HTR-8/SVneo (cell line): ENCODE data around the gene CUL9.

Experiments used
- DNase-seq: peaks from one replicate; pipeline ENCODE4 v3.0.0; 2011; ENCODE audit warnings: low spot score, mixed read lengths; ENCODE audit not compliant: insufficient read length
- FAIRE-seq: peaks from 2 replicates; lab custom pipeline; 2011; peaks lifted over from hg19 to GRCh38; lab: Jason Lieb, UNC

Gene CUL9

DNA sequence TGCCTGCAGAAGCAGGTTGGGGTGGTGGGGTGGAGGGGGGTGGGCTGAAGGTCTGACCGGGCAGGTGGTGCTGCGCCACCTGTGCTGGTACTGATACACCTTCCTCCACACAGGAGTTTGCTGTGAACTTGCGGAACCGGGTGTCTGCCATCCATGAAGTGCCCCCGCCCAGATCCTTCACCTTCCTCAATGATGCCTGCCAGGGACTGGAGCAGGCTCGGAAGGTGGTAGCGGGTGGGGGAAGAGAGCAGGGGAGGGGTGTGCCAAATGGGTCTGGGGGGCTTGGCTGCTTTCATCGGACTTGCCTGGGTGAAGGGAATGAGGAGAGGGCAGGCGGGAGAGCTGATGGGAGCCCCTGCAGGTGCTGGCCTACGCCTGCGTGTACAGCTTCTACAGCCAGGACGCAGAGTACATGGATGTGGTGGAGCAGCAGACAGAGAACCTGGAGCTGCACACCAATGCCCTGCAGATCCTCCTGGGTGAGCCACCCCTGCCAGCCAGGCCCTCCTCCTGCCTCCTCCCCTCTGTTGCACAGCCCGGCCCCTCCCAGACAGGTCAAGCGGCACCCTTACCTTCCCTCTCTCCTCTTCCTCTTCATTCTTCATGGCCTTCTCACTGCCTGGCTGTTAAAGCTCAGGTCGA, 40.5 kb downstream of the CUL9 start:
- FAIRE-seq = no peak
- DNase-seq = no peak

DNA sequence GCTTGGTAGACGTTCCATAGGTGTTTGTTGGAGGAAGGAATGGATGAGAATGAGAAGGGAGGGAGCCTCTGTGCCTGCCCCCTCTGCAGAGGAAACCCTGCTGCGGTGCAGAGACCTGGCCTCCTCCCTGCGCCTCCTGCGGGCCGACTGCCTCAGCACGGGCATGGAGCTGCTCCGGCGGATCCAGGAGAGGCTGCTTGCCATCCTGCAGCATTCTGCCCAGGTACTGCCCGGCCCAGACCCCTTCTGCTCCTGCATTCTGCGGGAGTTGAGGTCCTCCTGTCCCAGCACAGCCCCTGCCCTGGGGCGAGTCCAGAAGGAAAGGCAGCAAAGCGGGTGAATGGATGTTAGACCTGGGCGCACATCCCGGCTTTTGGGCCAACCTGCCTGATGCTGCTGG, 41.2 kb downstream of the CUL9 start:
- DNase-seq (no peak), FAIRE-seq (no peak)

DNA sequence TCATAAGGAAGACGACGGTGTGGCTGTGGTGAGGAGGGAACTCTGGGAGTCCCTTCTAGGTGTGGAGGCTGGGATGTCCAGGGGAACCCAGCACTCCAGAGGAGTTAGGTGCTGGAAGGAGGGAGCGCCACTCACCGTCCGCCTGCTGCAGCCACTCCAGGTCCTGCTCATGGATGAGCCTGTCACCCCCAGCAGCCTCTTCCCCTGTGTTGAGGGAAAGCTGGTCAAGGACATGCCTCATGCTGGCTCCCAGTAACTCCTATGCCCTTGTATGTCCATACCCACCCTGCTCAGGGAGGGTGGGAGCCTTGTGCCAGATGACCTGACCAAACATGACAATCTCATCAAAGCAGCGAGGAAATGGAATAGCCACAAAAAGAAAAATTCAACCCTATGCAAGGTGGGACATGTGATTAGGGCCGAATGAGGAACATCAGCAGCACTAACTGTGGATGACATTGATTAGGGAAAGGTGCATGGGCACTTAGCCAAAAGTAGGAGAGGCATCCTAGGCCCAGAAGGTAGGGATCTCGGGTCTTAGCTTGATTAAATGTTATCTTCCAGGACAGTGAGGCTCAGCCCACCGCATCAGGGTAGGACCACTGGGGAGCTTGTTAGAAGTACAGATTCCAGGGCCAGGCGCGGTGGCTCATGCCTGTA, 44.3 kb downstream of the CUL9 start:
- FAIRE-seq = no peak
- DNase-seq = no peak

DNA sequence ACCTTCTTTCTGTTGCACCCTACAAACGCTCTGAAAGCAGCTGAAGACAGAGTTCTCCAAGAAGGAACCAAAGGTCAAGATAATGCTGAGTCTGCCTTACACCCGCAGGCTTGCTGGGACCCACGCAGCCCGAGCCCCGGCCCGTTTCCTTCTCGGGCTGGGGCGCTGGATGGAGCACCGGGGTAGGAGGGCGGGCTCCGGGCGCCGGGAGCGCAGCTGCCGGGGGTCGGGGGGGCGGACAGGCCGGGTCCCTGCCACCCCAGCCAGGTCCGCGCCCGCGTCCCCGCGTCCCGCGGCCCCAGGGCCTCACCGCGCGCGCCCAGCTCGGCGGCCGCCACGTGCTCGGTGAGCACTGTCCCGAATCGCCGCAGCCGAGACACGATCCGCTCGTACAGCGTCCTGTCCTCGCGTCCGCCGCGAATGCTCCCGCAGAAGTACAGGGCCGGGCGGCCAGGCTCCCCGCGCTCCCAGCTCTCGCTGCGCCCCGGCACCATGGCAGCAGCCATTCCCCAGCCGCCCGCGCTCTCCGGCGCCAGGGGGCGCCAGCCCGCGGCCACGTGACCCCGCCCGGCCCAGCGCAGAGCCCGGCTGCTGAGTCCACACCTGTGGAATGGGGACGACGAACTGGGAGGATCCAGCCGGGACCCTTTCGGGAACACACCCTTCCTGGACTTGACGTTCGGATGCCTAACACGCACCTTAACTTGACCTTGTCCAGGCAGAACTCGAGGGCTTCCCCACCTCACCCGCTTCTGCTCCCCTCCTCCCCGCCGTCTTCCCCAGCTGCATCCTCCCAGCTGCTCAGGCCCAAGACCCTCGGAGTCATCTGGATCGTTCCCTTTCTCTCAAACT, 47.2 kb downstream of the CUL9 start, which contains the start of gene DNPH1:
DNPH1 (minus strand) TSS at position 531 of the 852 bp plus-strand sequence; CDS start at position 506, 25 bp downstream.
- DNase-seq (peak; percentile 82), FAIRE-seq (peak; percentile 4)

DNA sequence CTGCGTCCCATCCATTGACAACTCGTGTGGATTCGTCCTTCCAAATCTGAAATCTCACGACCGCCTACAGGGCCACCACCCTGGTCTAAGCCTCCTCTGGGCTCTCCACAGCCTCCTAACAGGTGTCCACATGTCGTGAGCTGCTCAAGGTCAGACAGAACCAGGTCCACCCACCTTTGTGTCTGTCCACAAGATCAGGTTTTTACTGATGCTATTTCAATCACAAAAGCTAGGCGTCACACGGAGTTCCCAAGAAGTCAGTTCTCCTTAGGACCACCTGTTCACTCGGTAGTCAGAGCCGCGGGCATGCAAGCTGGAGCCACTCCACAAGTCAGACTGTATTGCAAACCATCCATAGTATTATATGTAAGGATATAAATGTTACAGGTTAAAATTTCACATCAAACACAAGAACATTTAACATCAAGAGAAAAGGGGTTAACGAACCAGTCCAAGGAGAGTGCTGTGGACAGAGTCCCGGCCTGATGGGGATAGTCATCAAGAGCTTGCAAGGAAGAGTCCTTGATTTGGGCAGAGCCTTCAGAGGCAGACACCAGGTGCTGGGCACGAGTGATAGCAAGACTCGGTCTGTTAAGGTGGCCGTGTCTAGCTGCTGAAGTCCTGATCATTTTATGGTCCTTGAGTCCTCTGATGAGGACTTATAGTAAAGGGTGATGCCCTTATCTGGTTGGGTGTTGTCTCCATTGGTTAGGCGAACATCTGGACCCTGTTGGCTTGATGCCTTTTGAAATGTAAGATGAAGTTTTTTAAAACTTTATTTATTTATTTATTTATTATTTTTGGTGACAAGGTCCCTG, 48.0 kb downstream of the CUL9 start:
- FAIRE-seq (no peak), DNase-seq (no peak)

DNA sequence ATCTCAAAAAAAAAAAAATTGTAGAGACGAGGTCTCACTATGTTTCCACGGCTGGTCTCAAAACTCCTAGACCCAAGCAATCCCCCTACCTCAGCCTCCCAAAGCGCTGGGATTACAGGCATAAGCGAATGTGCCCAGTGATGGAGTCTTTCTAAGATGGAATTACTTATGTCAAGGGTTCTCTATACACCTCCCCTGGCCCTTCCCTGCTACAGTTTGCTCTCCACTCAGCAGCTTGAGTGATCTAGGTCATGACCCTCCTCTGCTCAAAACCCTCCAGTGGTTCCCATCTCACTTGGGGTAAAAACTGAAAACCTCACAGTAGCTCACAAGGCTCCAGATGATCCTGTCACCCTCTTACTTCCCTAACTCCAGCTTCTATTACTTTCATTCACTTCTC, 49.1 kb downstream of the CUL9 start:
- no peak for FAIRE-seq
- no peak for DNase-seq

DNA sequence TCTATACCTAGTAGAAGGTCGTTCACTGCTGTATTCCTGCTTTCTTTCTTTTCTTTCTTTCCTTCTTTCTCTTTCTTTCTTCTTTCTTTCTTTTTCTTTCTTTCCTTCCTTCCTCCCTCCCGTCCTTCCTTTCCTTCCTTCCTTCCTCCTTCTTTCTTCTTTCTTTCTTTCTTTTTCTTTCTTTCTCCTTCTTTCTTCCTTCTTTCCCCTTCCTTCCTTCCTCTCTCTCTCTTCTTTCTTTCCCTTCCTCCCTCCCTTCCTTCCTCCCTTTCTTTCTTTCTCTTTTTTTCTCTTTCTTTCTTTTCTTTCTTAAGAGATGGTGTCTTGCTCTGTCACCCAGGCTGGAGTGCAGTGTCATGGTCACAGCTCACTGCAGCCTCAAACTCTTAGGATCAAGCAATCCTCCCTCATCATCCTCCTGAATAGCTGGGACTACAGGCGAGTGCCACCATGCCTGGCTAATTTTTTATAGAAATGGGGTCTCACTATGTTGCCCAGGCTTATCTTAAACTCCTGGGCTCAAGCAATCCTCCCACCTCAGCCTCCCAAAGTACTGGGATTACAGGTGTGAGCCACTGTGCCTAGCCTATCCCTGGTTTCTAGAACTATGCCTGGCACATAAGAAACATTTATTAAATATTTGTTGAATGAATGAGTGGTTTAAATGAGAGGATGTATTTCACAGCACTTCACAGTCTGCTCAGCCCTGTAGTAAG, 49.9 kb downstream of the CUL9 start:
- no peak for FAIRE-seq

DNA sequence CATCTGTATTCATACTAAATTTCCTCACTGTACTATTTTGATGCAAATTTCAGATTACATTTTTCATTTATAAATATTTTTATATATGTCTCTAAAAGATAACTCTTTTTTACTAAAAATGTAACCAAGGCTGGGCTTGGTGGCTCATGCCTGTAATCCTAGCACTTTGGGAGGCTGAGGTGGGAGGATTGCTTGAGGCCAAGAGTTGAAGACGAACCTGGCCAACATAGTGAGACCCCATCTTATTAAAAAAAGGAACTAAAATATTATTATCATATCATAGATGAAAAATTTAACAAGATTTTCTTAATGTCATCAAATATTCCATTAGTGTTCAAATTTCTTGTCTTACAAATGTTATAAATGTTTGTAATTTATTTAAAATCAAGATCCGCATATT, 53.8 kb downstream of the CUL9 start:
- FAIRE-seq (no peak), DNase-seq (no peak)

More for the DNA sequence above, 49.9 kb downstream of the CUL9 start:
- DNase-seq = no peak

DNA sequence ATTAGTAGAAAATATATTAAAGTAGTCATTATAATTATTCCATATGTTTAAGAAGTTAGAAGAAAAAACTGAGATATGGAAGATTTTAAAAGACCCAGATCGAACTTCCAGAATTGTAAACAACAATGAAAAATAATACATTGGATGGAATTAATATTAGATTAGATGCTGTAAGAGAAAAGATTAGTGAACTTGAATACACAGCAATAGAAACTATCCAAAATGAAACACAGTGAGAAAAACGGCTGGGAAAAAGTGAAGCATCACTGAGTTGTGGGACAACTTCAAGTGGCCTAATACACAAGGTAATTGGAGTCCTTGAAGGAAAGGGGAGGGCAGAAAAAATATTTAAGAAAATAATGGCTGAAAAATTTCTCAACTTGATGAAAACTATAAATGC, 57.1 kb downstream of the CUL9 start:
- DNase-seq (no peak), FAIRE-seq (no peak)

DNA sequence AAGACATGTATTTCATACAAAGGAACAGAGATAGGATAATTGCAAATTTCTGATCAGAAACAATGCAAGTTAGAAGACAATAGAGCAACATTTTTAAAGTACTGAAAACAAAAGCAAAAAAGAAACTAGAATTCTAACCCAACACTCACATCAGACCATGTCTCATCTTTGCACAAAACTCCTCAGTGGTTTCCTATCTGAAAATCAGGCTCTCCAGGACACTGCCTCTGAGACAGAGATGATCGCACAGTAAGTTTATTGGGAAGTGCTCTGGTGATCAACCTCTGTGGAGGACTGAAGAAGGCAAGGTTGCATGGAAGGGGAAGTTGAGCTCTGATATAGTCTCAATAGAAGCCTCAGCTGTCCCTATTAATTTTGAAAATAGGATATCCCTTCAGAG, 59.0 kb downstream of the CUL9 start:
- no peak for DNase-seq
- no peak for FAIRE-seq

DNA sequence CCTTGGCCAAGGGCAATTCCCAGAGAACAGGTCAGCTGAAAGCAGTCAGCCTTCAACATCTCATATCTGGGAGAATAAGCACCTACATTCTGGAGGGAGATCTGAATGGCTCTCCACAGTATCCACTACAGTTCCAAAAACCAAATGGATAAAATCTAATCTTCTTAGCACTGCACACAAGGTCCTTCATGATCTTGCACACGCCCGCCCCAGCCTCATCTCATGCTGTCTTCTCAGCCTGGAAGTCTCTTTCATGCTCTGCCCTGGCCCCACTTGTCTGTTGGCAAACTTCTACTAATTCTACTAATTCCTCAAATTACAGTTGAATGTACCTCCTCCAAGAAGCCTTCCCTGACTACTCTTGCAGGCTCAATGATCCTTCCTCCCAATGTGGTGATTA, 59.5 kb downstream of the CUL9 start:
- DNase-seq (no peak), FAIRE-seq (no peak)

DNA sequence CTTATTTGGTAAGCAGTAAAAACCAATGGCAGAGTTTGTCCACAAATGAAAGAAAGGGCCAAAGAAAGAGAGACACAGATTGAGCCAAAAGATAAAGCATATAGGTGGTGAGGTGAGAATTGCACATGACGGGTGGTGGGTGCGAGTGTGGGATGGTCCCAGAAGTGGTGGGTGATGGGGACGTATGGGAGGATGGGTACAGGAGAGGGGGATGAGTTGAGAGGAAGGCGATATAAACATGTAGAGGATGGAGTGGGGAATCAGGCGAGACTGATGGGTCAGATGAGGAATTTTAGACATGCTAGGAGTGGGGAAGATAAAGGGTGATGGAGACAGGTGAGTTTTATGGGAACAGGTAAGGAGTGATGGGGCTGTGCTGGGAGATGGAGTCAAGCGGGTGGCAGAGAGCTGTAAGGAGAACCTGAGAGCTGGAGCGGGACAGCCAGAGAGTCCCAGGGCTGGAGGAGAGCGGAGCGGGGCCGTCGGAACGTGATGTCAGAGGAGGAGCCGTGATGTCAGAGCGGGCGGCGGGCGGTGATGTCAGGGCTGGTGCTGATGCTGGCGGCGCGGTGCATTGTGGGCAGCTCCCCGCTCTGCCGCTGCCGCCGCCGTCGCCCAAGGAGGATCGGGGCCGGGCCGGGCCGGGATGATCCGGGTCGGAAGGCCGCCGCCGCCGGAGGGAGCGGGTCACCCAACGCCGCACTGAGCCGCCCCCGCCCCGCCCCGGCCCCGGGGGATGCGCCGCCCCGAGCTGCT, 61.1 kb downstream of the CUL9 start, which contains the start of gene TTBK1:
TTBK1 (plus strand) TSS at position 574 of the 756 bp plus-strand sequence. CDS start 3,180 bp downstream, outside the sequence.
- DNase-seq (no peak), FAIRE-seq (no peak)

DNA sequence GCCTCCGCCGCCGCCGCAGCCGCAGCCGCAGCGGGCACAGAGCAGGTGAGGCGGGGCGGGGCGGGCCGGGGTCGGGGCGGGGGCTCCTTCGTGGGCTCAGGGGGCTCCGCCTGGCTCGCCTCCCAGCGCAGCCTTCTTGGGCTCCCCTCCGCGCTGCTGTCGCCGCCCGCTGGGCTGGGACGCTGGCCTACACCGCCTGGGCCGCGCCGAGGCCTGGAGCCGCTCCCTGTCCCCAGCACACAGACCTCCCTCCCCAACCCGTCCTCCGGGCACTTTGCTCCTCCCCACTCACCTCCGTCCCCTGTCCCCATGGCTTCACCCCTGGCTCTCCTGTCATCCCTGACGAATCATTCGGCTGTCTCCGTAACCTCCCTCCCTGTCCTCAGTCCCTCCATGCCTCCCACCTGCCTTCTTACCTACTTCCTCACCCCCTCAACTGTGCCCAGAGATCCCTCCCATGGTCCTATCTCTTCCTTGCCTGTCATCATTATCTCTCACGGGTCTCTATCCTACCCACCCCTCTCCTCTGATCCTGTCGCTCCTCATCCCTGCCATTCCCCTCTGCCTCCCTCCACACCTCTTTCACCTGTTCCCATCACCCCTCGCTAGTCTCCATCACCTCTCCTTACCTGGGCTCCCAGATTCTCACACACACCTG, 61.8 kb downstream of the CUL9 start:
- DNase-seq (no peak), FAIRE-seq (no peak)

DNA sequence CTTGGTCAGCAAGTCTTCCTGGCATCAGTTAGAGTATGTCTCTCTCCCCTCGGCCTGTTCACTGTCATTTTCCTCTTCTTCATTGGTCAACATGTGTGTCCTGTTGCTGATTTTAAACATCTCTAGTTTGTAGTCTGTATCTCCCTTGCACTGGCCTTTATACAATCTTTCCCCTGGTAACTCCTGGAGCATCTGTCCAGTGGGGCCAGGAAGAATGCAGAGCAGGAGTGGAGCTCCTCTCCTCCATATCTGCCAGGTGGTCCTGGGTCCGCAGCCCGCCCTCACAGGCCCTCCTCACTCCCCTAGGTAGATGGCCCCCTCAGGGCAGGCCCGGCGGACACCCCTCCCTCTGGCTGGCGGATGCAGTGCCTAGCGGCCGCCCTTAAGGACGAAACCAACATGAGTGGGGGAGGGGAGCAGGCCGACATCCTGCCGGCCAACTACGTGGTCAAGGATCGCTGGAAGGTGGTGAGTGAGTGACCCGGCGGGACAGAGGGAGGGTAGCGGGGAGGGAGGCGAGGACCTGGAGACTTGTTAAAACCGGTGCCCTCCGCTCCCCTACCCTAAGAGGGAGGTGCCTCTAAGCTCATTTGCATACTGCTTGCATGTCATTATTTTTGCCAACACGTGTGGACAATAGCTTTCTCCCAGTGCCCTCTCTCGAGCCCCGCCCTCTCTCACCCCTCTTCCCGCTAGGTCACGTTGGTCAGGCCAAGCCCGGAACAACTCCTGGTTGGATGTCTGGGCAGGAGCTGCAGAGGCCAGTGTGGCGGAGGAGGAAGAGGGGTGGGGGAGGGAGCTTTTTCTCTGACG, 64.5 kb downstream of the CUL9 start:
- FAIRE-seq = no peak
- no peak for DNase-seq

DNA sequence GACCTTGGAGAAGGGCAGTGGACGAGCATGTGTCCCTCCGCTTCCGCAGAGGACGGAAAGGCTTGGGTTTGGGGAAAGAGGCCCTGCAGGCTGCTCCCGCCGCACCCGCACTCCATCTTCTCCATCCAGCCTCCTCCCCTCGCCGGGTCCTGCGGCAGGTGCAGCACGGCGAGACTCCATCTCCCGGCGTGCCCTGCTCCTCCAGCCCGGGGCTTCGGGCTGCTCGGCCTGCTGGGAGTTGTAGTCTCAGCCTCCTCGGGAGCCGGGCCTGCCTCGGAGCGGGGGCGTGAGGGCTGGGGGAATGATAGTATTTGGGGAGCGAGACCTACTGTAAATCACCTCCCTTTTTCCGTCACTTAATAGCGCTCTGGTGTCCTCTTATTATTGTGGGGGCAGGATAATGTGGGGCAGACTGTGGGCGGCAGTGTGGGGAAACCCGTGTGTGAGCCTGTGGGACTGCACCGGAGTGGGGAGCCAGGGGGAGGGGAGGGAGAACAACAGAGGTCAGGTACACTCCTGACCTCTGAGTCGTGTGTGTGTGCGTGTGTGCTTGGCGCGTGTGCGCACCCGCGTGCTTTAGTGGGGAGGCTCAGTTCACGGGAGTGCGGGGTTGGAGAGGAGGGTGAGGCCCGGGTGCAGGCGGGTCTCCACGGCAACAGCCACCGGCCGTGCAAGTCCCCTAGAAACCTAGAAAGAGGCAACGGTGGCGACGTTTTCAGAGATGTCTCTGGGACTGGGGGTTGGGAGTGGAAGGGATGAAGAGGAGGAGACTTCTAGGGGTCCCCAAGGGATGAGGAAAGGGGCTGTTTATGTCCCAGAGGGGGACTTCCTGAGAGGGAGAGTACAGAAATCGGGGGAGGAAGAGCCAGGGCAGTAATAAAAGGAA, 65.4 kb downstream of the CUL9 start:
- DNase-seq = peak; percentile 91
- FAIRE-seq = peak; percentile 59

DNA sequence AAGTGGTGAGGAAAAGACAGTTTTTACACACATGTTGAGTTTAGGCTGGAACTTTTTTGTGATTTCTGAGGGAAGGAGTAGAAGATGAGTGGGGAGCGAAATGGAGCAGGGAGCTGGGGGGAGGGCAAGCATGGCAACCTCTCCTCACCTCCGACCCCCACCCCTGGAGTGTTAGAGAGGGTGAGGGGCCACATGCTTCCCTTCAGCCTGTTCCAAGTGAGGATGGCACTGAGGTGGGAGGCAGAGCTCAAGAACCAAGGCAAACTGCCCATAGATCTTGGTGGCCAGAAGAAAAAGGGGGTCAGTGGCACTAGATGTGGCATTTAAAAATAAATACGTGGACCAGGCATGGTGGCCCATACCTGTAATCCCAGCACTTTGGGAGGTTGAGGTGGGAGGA, 66.1 kb downstream of the CUL9 start:
- DNase-seq (no peak), FAIRE-seq (no peak)

DNA sequence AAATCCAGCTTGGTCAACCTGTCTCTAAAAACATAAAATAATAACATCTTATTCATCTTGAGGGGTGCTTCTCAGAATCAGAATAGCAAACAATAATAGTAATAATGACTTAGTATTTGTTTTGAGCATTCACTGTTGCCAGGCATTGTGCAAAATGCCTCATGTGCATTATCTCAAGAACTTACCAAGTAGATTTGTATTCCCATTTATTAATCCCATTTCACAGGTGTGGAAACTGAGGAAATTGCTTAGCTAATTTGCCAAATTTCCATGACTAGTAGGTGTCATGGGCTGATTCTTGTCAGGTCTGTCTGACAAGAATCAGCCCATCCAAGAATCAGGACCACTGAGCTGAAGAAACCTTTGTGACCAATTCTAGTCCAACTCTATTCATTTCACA, 66.8 kb downstream of the CUL9 start:
- DNase-seq = no peak
- no peak for FAIRE-seq
